Measurements from ENCODE around the gene MRPL1.
"Not testable (repeated sequence)": the region's sequence is repeated elsewhere in the genome, so short reads cannot be mapped to it uniquely, and the experiment has no call there.

Gene MRPL1

DNA sequence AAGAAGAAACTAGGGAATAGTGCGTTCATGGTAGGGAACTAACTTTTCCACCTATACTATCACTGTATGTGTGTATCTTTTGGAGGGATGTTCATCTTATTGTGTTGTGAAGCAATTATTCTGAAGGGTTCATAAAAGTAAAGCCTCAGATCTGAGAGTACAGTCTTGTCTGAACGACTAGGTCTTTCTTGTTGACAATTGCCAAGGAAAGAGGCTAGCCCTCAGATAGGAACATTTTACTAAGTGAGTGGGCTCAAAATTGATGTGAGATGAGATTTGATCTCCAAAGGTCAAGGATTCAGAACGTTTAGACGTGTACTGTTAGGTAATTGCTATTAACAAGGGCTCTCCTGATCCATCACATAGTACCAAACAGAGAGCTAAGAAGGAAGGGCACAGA lies 28.2 kb upstream of the MRPL1 start:
- Mint-ChIP-seq H3K36me3 (no peaks in the 10 kb centered on the region), H3K27ac (no peak overlapping the region), H3K27me3 (no peaks in the 10 kb centered on the region), H3K4me3 (no peak overlapping the region), H3K9me3 (no peaks in the 10 kb centered on the region), H3K4me1 (peaks cover 9% of the 10 kb centered on the region)

DNA sequence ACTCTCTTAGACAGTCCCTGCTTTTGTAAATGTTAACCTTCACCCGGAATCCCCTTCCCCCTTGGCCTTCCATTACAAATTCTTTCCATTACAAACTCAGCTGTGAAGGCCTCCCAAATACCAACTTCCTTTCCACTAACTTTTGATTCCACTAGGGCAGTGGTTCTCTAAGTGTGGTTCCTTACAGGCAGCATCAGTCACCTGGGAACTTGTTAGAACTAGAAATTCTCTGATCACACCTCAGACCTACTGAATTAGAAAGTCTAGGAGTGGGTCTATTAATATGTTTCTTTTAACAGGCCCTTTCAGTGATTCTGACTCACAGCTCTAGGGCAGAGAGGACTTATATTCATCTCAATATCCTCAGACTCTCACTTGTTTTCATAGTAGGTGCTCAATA lies 19.0 kb upstream of the MRPL1 start:
- peaks cover 22% of the 10 kb centered on the region for H3K4me1 Mint-ChIP-seq
- H3K9me3 Mint-ChIP-seq, result no peaks in the 10 kb centered on the region
- no peaks in the 10 kb centered on the region for H3K36me3 Mint-ChIP-seq
- H3K27ac Mint-ChIP-seq, result peak overlapping the region; percentile 84
- no peaks in the 10 kb centered on the region for H3K27me3 Mint-ChIP-seq
- no peak overlapping the region for H3K4me3 Mint-ChIP-seq

DNA sequence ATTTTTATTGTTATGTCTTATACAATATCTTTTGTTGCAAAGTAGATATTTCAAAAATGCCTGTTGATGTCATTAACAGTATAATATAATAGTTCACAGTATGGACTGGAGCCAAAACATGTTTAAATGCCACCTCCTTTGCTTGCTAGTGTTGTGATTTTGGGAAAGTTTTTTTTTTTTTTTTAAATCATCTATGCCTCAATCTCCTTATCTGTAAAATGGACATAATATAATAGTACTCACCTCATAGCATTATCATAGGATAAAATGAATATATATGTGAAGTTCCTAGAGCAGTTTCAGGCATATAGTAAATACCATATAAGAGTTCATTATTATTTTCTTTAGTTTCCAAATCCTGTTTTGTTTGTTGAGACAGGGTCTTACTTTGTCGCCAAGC lies 18.3 kb upstream of the MRPL1 start:
- Mint-ChIP-seq H3K4me3 (no peak overlapping the region), H3K27me3 (no peaks in the 10 kb centered on the region)

DNA sequence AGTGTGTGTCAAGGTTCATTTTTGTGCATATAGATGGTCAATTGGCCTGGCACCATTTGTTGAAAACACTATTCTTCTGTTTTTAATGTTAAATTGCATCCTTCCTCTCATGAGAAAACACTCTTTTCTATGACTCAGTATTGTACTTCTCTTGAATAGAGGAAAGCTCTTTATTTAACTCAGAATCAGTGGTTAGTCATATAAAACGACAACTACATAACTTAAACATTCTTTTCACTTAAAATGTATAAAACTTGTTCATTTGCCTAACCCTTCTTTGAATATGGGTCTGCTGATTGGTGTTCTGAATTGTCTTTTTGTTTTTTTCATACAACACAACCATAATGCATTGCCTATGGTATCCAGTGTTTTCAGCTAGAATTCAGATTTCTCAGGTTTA lies 17.2 kb upstream of the MRPL1 start:
- Mint-ChIP-seq H3K27me3 (no peaks in the 10 kb centered on the region), H3K9me3 (no peaks in the 10 kb centered on the region)

More for the DNA sequence above, 18.3 kb upstream of the MRPL1 start:
- H3K36me3 Mint-ChIP-seq, result no peaks in the 10 kb centered on the region
- H3K27ac Mint-ChIP-seq, result no peak overlapping the region
- no peaks in the 10 kb centered on the region for H3K9me3 Mint-ChIP-seq
- H3K4me1 Mint-ChIP-seq, result peaks cover 22% of the 10 kb centered on the region

DNA sequence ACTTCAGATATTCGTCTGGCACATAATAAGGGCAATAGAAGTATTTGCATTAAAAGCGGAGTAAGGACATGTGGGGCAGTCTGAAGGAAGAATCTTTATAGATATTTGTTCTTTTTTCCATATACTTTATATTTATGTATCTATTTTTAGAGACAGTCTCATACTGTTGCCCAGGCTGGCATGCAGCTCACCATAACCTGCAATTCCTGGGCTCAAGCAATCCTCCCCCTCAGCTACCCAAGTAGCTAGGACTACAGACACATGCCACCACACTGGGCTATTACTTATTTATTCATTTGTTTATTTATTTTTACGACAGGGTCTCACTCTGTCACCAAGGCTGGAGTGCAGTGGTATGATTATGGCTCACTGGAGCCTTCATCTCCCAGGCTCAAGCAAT lies 16.7 kb upstream of the MRPL1 start:
- H3K4me3 Mint-ChIP-seq, result no peak overlapping the region
- H3K4me1 Mint-ChIP-seq, result peaks cover 22% of the 10 kb centered on the region
- no peaks in the 10 kb centered on the region for H3K9me3 Mint-ChIP-seq
- no peak overlapping the region for H3K27ac Mint-ChIP-seq
- no peaks in the 10 kb centered on the region for H3K36me3 Mint-ChIP-seq
- no peaks in the 10 kb centered on the region for H3K27me3 Mint-ChIP-seq

More for the DNA sequence above, 17.2 kb upstream of the MRPL1 start:
- no peaks in the 10 kb centered on the region for H3K36me3 Mint-ChIP-seq
- H3K4me3 Mint-ChIP-seq, result no peak overlapping the region
- peaks cover 22% of the 10 kb centered on the region for H3K4me1 Mint-ChIP-seq
- H3K27ac Mint-ChIP-seq, result no peak overlapping the region

DNA sequence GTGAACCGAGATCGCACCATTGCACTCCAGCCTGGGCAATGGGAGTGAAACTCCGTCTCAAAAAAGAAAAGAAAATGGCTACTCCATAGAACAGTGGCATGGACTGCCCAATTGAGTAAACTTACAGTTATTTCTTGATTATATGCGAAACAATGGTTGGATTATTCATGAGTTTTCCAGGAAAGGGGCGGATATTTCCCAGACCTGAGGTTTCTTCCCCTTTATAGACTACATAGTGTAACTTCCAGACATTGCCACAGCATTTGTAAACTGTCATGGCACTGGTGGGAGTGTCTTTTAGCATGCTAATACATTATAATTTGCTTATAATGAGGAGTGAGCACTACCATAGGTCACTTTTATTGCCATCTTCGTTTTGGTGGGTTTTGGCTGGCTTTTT lies 14.1 kb upstream of the MRPL1 start:
- Mint-ChIP-seq H3K36me3 (peaks cover 1% of the 10 kb centered on the region), H3K4me3 (no peak overlapping the region), H3K9me3 (no peaks in the 10 kb centered on the region), H3K27ac (no peak overlapping the region), H3K4me1 (peaks cover 34% of the 10 kb centered on the region), H3K27me3 (no peaks in the 10 kb centered on the region)

DNA sequence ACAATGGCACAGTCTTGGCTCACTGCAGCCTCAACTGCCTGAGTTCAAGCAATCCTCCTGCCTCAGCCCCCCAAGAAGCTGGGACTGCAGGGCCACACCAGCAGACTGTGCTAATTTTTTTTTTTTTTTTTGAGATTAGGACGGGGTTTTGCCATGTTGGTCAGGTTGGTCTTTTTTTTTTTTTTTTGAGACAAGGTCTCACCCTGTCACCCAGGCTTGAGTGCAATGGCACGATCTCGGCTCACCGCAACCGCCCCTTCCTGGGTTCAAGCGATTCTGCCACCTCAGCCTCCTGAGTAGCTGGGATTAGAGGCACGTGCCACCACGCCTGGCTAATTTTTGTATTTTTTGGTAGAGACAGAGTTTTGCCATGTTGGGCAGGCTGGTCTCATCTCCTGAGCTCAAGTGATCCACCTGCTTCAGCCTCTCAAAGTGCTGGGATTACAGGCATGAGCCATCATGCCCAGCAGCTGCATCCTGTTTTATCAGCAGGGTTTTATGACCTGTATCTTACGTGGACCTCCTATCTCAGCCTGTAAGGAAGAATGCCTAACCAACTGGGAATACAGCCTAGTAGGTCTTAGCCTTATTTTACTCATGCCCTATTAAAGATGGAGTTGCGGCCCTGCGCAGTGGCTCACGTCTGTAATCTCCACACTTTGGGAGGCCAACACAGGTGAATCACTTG lies 13.2 kb upstream of the MRPL1 start:
- H3K4me1 Mint-ChIP-seq, result peaks cover 34% of the 10 kb centered on the region
- H3K27ac Mint-ChIP-seq, result no peak overlapping the region
- peaks cover 1% of the 10 kb centered on the region for H3K36me3 Mint-ChIP-seq
- H3K4me3 Mint-ChIP-seq, result no peak overlapping the region
- H3K27me3 Mint-ChIP-seq, result no peaks in the 10 kb centered on the region
- no peaks in the 10 kb centered on the region for H3K9me3 Mint-ChIP-seq

DNA sequence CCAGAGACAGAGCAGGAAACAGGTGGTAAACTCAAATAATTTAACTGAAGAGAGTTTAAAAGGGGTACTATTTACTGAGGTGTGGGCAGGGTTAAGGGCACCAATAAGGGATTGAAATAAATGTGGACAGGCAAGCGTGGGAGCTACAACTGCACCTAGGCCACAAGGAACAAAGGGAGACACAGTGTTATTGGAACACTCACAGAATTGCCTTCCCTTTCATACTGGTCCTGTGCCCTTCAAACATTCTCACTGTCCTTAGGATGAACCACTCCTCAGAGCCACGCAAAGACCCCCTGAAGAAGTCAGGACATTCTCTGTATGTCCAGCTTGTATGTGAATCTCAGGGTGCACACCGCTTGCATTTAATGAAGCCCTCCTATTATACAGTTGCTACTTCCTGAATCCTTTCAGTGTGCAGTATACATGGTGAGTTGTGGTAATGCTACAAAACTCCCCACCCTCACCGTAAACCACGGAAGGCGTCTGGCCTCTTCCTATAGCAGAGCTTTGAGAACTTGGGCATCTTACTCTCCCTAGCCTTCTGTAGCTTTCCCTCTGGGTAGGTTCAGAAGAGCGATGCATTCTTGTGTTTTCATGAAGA lies 9.6 kb upstream of the MRPL1 start:
- Mint-ChIP-seq H3K4me3 (peak overlapping the region; percentile 80), H3K4me1 (peaks cover 56% of the 10 kb centered on the region), H3K9me3 (no peaks in the 10 kb centered on the region), H3K27me3 (no peaks in the 10 kb centered on the region), H3K27ac (peak overlapping the region; percentile 99), H3K36me3 (peaks cover 1% of the 10 kb centered on the region)

DNA sequence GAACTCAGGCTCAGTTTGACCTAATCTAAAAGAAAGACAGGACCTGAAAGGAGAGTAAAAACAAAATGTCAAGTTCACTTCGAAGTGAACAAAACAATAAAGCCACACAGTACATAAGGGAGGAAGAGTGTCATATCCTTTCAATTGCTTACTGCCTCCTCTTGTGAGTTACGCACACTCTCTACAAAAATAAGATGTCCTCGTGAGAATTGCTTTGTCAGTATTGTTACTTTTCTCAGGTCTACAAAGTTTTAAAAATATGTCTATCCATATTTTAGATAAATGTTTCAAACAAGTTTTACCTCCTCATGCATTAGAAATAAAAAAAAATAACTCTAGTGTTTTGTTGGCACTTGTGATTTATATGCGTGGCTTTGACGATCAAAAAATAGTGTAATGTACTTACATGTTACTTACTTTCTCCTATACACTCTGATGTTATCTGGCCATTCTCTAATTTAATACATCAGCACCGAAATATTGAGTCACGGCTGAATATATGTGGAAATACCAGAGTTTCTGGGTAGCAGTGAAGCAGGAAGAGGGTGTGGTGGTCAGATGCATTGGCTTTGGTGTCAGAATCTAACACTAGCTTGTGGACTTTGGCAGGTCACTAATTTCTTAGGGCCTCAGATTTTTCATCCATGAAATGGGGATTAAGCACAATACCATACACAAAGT lies 8.1 kb upstream of the MRPL1 start:
- Mint-ChIP-seq H3K9me3 (no peaks in the 10 kb centered on the region), H3K27ac (peak overlapping the region; percentile 99), H3K4me1 (peaks cover 66% of the 10 kb centered on the region), H3K36me3 (peaks cover 1% of the 10 kb centered on the region), H3K4me3 (peak overlapping the region; percentile 80), H3K27me3 (no peaks in the 10 kb centered on the region)

DNA sequence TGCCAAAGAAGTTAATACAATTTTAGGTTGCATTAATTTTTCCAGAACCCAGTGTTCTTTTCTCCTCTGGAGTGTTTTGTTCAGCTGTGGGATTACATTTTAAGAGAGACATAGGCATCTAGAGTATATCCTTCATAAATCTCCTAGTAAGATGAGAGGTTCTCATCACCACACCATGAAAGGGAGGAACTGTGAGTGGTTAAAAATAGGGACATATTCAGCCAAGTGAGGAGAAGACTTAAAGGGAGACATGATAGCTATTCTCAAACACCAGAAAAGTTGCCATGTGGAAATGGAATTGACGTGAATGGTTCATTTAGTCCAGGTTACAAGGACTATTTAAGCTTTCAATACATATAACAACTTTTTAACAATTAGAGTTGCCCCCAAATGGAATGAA lies 6.5 kb upstream of the MRPL1 start:
- Mint-ChIP-seq H3K4me3 (peak overlapping the region; percentile 86), H3K36me3 (peaks cover under 1% of the 10 kb centered on the region), H3K9me3 (no peaks in the 10 kb centered on the region), H3K27ac (peak overlapping the region; percentile 99), H3K27me3 (no peaks in the 10 kb centered on the region), H3K4me1 (peaks cover 71% of the 10 kb centered on the region)

DNA sequence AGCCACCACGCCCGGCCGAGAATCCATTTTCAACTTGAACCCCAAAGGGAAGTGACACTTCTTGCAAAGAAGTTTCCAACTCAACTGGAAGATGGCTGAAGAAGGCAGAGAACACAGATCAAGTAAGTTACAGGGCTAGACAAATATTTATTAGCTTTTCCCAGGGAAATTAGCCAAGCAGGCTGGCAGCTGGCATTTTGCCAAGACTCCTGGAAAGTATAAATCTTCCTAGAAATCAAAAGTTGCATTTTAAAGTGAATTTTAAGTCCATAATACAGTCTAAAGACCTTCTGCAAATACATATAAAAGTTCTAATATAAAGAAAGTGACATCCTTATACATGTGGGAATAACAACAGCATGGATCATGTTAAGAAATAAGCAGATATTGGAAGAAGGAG lies 3.4 kb upstream of the MRPL1 start:
- peaks cover 63% of the 10 kb centered on the region for H3K4me1 Mint-ChIP-seq
- H3K27ac Mint-ChIP-seq, result peak overlapping the region; percentile 85
- no peaks in the 10 kb centered on the region for H3K9me3 Mint-ChIP-seq
- H3K36me3 Mint-ChIP-seq, result peaks cover 2% of the 10 kb centered on the region
- no peaks in the 10 kb centered on the region for H3K27me3 Mint-ChIP-seq
- no peak overlapping the region for H3K4me3 Mint-ChIP-seq

DNA sequence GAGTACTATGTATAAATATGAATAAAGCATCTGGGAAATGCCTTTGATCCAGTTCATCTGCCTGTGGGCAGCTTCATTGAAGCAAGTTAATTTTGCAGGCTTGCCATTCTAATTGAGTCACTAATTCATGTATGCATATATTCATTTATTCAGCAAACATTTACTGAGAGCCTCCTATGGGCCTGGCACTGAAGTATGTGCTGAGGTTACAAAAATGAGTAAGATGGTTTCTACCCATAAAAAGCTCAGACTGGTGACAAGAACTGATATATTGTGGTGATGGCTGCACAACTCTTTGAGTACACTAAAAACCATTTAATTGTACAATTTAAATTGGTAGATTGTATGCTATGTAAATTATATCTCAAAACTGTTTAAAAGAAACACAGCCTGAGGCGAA lies 1.1 kb upstream of the MRPL1 start:
- Mint-ChIP-seq H3K9me3 (no peaks in the 10 kb centered on the region), H3K27me3 (no peaks in the 10 kb centered on the region), H3K36me3 (peaks cover 10% of the 10 kb centered on the region), H3K27ac (peak overlapping the region; percentile 99), H3K4me1 (peaks cover 64% of the 10 kb centered on the region), H3K4me3 (peak overlapping the region; percentile 99)

DNA sequence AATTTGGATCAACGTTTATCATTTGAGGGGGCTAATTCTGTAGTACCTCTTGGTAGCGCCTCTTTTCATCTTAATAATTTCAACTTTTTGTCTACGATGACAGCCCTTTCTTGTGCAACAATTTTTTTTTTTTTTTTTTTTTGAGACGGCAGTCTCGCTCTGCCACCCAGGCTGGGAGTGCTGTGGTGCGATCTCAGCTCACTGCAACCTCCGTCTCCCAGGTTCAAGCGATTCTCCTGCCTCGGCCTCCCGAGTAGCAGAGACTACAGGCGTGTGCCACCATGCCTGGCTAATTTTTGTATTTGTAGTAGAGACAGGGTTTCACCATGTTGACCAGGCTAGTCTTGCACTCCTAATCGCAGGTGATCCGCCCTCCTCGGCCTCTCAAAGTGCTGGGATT lies 711 bp downstream of the MRPL1 start:
- not testable (repeated sequence) for H3K9me3 Mint-ChIP-seq, H3K27me3 Mint-ChIP-seq
- peak overlapping the region; percentile 99 for H3K4me3 Mint-ChIP-seq
- H3K27ac Mint-ChIP-seq, result peak overlapping the region; percentile 99
- H3K36me3 Mint-ChIP-seq, result peaks cover 14% of the 10 kb centered on the region
- peaks cover 59% of the 10 kb centered on the region for H3K4me1 Mint-ChIP-seq

DNA sequence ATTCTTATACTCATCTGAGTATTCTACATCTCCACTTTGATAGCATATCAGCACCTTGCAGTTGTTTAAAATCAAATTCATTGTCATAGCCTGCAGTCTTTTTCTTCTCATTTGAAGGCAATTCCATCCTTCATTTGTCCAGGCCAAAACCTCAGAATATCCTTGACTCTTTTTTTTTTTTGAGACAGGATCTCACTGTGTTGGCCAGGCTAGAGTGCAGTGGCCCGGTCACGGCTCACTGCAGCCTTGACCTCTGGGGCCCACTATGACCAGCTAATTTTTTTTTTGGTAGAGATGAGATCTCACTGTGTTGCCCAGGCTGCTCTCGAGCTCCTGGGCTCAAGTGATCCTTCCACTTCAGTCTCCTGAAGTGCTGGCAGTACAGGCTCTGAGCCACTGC lies 2.6 kb downstream of the MRPL1 start:
- H3K4me1 Mint-ChIP-seq, result peaks cover 68% of the 10 kb centered on the region
- no peak overlapping the region for H3K27ac Mint-ChIP-seq
- no peaks in the 10 kb centered on the region for H3K9me3 Mint-ChIP-seq
- H3K36me3 Mint-ChIP-seq, result peaks cover 19% of the 10 kb centered on the region
- H3K4me3 Mint-ChIP-seq, result peak overlapping the region; percentile 42
- no peaks in the 10 kb centered on the region for H3K27me3 Mint-ChIP-seq

DNA sequence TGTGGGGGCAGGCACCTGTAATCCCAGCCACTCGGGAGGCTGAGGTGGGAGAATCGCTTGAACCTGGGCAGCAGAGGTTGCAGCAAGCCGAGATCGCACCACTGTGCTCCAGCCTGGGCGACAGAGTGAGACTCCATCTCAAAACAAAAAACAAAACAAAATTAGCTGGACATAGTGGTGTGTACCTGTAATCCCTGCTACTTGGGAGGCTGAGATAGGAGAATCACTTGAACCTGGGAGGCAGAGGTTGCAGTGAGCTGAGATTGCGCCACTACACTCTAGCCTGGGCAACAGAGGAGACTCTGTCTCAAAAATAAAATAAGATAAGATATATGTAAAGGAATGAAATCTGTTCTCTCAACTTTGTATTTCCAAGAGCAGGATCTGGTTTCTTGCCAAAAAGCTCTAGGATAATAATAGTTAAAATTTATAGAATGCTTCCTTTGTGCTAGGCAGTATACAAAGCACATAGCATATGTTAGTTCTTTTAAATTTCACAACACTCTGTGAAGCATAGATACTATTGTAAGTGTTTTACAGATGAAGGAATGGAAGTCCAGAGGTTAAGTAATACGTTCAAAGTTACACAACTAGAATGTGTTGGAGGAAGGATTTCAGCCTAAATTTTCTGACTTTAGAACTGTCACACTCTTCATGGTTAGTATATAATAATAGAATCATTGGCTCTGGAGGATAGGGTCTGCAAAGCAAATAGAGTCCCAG lies 10.3 kb downstream of the MRPL1 start:
- H3K27ac Mint-ChIP-seq, result no peak overlapping the region
- no peak overlapping the region for H3K4me3 Mint-ChIP-seq
- peaks cover 11% of the 10 kb centered on the region for H3K36me3 Mint-ChIP-seq
- no peaks in the 10 kb centered on the region for H3K27me3 Mint-ChIP-seq
- no peaks in the 10 kb centered on the region for H3K9me3 Mint-ChIP-seq
- H3K4me1 Mint-ChIP-seq, result peaks cover 28% of the 10 kb centered on the region

DNA sequence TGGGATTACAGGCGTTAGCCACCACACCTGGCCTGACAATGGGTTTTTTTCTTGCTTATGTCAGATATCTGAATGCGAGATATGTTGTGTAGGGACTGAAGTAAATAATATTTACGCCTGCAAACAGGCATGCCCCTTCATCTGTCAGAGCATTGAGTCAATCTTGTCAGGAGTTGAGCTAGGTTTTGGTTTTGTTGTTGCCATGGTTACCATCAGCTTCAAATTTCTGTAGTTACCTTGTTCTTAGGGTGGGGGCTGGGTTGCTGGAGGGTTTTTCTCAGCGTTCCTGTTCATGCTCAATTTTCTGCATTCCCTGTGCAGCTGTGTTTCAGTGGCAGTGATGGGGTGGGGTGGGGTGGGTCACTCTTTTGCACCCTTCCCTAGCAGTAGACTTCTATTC lies 14.5 kb downstream of the MRPL1 start:
- Mint-ChIP-seq H3K4me3 (no peak overlapping the region), H3K27ac (no peak overlapping the region), H3K9me3 (no peaks in the 10 kb centered on the region), H3K27me3 (no peaks in the 10 kb centered on the region), H3K36me3 (peaks cover 22% of the 10 kb centered on the region), H3K4me1 (peaks cover 36% of the 10 kb centered on the region)

Measured in activated naive CD4-positive, alpha-beta T cell treated with anti-CD3 and anti-CD28 coated beads, Interleukin-2, amount 50 U/mL, for 24 hours (primary cell).